HL-60 (cell line): ENCODE results near the gene FREM1.

Experiments used
- GABPA ChIP-seq: IDR thresholded peaks from 2 replicates; pipeline ENCODE4 v1.6.1; 2012; ENCODE audit warnings: low read depth
- POLR2AphosphoS5 ChIP-seq: IDR thresholded peaks from 2 replicates; pipeline ENCODE4 v1.6.1; 2012; ENCODE audit warnings: low read depth
- SPI1 ChIP-seq: IDR thresholded peaks from 2 replicates; pipeline ENCODE4 v1.6.1; 2012; ENCODE audit warnings: low read depth, mild to moderate bottlenecking, borderline replicate concordance
- TF ChIP-seq, protein P1 (sequence below): IDR thresholded peaks from one replicate; pipeline ENCODE4 v1.5.1; 2011; ENCODE audit warnings: low read length, control low read depth, inconsistent platforms; ENCODE audit not compliant: insufficient read depth
- TF ChIP-seq, protein P2 (sequence below): IDR thresholded peaks from 2 replicates; pipeline ENCODE4 v1.6.1; 2012; ENCODE audit warnings: low read depth; ENCODE audit not compliant: insufficient replicate concordance

DNA sequence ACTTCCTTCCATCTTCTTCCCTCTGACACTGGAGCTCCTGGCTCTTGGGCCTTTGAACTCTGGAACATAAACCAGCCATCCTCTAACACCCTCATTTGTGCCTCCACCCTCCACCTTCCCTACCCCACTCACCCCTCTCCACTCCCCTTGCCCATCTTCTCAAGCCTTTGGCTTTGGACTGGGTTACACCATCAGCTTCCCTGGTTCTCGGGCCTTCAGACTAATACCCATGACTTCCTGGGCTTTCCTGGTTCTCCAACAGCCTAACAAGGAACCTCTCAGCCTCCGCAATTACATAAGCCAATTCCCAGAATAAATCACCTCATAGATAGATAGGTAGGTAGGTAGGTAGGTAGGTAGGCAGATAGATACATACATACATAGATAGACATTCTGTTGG lies 67.1 kb downstream of the FREM1 start:
- TF ChIP-seq, protein P1, sequence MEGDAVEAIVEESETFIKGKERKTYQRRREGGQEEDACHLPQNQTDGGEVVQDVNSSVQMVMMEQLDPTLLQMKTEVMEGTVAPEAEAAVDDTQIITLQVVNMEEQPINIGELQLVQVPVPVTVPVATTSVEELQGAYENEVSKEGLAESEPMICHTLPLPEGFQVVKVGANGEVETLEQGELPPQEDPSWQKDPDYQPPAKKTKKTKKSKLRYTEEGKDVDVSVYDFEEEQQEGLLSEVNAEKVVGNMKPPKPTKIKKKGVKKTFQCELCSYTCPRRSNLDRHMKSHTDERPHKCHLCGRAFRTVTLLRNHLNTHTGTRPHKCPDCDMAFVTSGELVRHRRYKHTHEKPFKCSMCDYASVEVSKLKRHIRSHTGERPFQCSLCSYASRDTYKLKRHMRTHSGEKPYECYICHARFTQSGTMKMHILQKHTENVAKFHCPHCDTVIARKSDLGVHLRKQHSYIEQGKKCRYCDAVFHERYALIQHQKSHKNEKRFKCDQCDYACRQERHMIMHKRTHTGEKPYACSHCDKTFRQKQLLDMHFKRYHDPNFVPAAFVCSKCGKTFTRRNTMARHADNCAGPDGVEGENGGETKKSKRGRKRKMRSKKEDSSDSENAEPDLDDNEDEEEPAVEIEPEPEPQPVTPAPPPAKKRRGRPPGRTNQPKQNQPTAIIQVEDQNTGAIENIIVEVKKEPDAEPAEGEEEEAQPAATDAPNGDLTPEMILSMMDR: no peak
- TF ChIP-seq, protein P2, sequence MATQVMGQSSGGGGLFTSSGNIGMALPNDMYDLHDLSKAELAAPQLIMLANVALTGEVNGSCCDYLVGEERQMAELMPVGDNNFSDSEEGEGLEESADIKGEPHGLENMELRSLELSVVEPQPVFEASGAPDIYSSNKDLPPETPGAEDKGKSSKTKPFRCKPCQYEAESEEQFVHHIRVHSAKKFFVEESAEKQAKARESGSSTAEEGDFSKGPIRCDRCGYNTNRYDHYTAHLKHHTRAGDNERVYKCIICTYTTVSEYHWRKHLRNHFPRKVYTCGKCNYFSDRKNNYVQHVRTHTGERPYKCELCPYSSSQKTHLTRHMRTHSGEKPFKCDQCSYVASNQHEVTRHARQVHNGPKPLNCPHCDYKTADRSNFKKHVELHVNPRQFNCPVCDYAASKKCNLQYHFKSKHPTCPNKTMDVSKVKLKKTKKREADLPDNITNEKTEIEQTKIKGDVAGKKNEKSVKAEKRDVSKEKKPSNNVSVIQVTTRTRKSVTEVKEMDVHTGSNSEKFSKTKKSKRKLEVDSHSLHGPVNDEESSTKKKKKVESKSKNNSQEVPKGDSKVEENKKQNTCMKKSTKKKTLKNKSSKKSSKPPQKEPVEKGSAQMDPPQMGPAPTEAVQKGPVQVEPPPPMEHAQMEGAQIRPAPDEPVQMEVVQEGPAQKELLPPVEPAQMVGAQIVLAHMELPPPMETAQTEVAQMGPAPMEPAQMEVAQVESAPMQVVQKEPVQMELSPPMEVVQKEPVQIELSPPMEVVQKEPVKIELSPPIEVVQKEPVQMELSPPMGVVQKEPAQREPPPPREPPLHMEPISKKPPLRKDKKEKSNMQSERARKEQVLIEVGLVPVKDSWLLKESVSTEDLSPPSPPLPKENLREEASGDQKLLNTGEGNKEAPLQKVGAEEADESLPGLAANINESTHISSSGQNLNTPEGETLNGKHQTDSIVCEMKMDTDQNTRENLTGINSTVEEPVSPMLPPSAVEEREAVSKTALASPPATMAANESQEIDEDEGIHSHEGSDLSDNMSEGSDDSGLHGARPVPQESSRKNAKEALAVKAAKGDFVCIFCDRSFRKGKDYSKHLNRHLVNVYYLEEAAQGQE: no peak
- TF ChIP-seq POLR2AphosphoS5 (no peak), GABPA (no peak), SPI1 (no peak)
